Measurements from ENCODE around the gene CACNA1I.

CACNA1I gene

DNA sequence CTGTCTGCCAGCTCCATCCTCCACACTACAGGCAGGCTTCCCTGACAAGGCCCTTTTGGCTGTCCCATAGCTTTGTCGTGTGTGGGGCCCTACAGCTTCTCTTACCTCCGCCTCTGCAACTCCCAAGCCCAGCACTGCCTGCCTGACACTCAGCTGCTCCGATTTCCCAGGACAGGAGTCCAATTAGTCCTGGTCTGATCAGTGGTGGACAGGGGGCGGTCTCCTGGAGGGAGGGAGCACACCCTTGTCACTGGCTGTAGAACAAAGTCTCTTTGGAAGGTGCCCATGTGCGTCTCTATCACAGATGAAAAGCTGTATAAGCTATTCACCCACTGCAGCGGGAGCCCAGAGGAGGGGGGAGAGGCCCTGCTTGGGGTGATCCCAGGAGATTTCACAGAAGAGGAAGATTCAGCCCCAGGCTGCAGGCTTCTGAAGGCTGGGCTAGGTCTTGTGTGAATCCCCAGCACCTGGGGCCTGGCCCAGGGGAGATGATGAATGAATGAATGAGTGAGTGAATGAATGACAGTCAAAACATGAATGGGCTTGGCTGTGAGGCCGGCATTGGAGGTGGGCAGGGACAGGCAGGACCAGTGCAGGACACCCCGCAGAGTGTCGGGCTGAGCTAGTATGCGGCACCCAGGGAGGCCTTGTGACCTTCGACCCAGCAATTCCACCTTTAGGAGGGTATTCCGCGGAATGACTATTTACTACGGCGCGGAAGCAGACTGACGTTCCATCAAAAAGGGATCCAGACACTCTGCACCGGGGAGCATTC is 142.4 kb downstream of the CACNA1I start:
- no peak overlapping the region for H3K4me3 ChIP-seq (replicated peaks in 1 of 2; ENCODE audit: low read depth in 2 of 2, low read length in 2 of 2)
- TF ChIP-seq, protein P1, sequence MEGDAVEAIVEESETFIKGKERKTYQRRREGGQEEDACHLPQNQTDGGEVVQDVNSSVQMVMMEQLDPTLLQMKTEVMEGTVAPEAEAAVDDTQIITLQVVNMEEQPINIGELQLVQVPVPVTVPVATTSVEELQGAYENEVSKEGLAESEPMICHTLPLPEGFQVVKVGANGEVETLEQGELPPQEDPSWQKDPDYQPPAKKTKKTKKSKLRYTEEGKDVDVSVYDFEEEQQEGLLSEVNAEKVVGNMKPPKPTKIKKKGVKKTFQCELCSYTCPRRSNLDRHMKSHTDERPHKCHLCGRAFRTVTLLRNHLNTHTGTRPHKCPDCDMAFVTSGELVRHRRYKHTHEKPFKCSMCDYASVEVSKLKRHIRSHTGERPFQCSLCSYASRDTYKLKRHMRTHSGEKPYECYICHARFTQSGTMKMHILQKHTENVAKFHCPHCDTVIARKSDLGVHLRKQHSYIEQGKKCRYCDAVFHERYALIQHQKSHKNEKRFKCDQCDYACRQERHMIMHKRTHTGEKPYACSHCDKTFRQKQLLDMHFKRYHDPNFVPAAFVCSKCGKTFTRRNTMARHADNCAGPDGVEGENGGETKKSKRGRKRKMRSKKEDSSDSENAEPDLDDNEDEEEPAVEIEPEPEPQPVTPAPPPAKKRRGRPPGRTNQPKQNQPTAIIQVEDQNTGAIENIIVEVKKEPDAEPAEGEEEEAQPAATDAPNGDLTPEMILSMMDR (IDR thresholded peaks at IDR 0.05; ENCODE audit: low read depth, low read length): no peak
- DNase-seq (ENCODE audit: low read depth in 2 of 2): no peak

DNA sequence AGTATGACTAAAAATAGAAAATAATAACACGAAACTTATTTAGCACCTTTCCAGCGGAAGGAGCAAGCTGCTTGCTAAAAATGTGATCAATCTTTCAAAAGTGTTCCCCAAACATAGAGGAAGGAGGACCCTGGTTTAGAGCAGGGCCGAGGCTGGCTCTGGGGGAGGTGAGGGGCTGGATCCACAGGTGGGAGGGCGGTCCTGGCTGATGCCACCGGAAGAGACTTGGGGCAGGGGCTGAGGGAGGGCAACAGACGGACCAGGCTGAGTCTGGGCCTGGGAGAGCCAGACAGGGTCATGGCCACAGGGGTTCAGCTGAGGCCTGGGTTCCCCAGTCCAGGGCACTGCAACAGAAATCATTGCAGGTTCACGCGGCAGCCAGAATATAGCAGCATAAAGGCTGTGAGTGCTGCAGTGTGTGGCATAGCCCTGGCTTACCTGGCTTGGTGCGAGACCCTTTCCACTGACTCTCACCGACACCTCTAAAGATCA is 143.3 kb downstream of the CACNA1I start:
- DNase-seq (ENCODE audit: low read depth in 2 of 2): no peak
- TF ChIP-seq, protein P1 (IDR thresholded peaks at IDR 0.05; ENCODE audit: low read depth, low read length): no peak
- H3K4me3 ChIP-seq (replicated peaks in 1 of 2; ENCODE audit: low read depth in 2 of 2, low read length in 2 of 2): no peak overlapping the region

GRCh38 chr22:39714321-39714720 is 143.8 kb downstream of the CACNA1I start:
- no peak for DNase-seq (ENCODE audit: low read depth in 2 of 2)
- no peak overlapping the region for H3K4me3 ChIP-seq (replicated peaks in 1 of 2; ENCODE audit: low read depth in 2 of 2, low read length in 2 of 2)
- TF ChIP-seq, protein P1 (IDR thresholded peaks at IDR 0.05; ENCODE audit: low read depth, low read length): no peak

DNA sequence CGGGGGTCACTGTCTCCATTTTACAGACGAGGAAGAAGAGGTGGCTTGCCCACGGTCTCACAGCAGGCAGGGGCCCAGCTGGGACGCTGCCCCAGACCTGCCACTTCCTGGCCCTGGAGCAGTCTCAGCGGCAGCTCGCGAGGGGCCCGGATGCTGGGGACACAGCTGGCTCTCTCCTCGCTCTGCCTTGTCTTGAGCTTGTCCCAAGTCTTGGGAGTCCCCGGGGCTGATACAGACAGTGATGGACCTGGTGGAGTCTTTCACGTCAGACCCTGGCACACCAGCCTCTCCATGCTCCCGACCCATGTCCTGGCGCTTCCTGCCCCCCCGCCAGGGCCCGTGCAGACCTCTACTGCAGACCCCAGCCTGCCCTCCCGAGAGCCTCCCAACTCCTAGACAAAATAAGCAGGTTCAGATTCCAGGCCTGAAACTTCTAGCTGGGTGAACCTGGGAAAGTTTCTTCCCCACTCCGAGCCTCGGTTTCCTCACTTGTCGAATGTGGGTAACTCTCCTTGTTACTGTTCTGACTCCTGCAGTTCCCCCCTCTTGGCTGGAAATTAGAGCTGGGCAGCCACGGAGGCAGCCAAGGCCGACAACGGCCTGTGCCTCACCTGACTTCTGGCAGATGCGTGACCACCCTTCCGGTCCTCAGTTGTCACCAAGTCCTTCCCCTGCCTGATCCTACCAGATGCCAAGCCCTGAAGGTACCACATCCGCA is 145.4 kb downstream of the CACNA1I start:
- no peak overlapping the region for H3K4me3 ChIP-seq (replicated peaks in 1 of 2; ENCODE audit: low read depth in 2 of 2, low read length in 2 of 2)
- no peak for DNase-seq (ENCODE audit: low read depth in 2 of 2)
- TF ChIP-seq, protein P1 (IDR thresholded peaks at IDR 0.05; ENCODE audit: low read depth, low read length): no peak

DNA sequence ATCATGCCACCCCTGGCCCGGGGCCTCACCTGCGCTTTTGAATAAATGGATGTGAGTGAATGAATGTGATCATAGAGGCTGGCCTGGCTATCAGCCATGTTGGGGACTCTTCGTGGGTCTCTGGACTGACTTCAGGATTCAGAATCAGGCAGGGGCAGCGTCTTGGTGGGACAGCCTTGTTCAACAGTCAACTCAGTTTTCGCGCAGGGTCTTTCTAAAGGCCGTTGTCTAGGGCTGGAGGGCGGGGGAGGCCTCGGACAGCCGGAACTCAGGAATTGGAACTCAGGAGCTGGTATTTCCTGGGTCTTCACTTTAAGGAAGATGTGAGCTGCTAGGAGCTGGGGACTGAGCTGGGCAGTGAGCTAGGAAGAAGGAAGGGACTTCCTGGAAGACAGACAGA is 146.0 kb downstream of the CACNA1I start:
- no peak overlapping the region for H3K4me3 ChIP-seq (replicated peaks in 1 of 2; ENCODE audit: low read depth in 2 of 2, low read length in 2 of 2)
- TF ChIP-seq, protein P1 (IDR thresholded peaks at IDR 0.05; ENCODE audit: low read depth, low read length): no peak
- DNase-seq (ENCODE audit: low read depth in 2 of 2): no peak

- TF ChIP-seq, protein P1 (IDR thresholded peaks at IDR 0.05; ENCODE audit: low read depth, low read length): no peak
- DNase-seq (ENCODE audit: low read depth in 2 of 2): no peak
These were observed 146.5 kb downstream of the CACNA1I start for GRCh38 chr22:39717099-39717498.

More at GRCh38 chr22:39717099-39717498, 146.5 kb downstream of the CACNA1I start:
- no peak overlapping the region for H3K4me3 ChIP-seq (replicated peaks in 1 of 2; ENCODE audit: low read depth in 2 of 2, low read length in 2 of 2)
